ENCODE results near the gene CASKIN1.

DNA sequence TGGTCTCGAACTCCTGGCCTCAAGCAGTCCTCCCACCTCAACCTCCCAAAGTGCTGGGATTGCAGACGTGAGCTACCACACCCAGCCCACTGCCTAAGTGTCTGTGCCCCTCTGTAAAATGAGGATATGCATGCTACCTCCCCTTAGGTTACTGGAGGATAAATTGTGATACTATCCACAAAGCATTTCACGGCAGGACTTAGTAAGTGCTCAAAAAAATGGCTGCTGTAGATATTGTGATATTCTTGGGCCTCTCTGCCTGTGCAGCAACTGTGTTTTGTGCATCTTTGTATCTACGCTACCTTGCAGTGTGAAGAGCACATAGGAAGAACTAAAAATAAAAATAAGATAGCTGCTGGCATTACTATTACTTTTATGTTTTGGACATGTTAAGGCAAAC lies 1.9 kb upstream of the CASKIN1 start:
- TF ChIP-seq, protein P1, sequence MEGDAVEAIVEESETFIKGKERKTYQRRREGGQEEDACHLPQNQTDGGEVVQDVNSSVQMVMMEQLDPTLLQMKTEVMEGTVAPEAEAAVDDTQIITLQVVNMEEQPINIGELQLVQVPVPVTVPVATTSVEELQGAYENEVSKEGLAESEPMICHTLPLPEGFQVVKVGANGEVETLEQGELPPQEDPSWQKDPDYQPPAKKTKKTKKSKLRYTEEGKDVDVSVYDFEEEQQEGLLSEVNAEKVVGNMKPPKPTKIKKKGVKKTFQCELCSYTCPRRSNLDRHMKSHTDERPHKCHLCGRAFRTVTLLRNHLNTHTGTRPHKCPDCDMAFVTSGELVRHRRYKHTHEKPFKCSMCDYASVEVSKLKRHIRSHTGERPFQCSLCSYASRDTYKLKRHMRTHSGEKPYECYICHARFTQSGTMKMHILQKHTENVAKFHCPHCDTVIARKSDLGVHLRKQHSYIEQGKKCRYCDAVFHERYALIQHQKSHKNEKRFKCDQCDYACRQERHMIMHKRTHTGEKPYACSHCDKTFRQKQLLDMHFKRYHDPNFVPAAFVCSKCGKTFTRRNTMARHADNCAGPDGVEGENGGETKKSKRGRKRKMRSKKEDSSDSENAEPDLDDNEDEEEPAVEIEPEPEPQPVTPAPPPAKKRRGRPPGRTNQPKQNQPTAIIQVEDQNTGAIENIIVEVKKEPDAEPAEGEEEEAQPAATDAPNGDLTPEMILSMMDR (conservative IDR thresholded peaks at IDR 0.05; ENCODE audit: low read length), result no peak
- TF ChIP-seq EZH2phosphoT487 (IDR thresholded peaks at IDR 0.05; ENCODE audit: borderline replicate concordance), result no peak
